ENCODE measurements around the gene STIP1. TPM values are rescaled to one million over a fixed set of nuclear protein-coding genes. Genes with fewer than 3 reads are reported as not detected.

STIP1 gene
- total and polyA plus RNA-seq, 9 of the 15 experiments (the other 6 are each of a cell fraction or from before 2014, with no cell fraction given) = 58.1 to 465 (median 346) TPM

DNA sequence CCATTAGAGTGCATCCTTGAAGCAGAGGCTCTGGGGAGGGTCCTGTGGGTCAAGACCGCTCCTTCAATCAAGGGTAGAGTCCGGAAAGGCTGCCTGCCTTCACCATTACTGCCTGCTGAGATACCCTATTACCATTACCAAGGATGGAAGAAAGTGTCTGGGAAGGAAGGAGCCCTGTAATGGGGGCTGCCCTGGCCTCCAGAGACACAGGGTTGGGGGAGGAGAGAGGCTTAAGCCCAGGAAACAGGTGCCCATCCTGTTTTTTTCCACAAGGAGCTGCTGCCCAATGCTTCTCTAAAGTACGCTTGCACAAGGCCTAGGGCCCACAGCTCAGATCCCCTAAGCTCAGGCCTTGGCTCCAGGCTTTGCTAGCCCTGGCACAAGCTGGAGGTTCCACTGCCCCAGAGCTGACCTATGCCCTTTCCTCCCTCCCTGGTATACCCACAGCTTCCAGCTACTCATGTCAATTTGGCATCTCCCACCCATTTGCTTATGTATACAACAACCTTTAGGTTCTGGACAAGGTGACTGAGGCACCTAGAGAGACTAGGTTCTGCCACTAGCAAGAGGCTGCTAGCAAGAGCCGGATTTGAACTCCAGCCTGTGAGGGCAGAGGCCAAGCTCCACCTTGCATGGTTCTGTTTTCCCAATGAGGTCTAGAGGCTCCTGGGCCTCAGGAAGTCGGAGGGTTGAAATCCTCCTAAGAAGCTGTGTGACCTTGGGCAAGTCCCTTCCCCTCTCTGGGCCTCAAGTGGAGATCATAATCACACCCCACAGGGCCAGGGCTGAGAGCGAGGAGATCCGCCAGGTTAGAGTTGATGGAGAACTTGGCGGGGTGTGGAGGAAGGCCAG lies 63.8 kb downstream of the STIP1 start (continued):
- TF ChIP-seq, protein P1, sequence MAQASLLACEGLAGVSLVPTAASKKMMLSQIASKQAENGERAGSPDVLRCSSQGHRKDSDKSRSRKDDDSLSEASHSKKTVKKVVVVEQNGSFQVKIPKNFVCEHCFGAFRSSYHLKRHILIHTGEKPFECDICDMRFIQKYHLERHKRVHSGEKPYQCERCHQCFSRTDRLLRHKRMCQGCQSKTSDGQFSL (CRISPR knock-in tag; IDR thresholded peaks at IDR 0.05) = 0 out of 2 replicates have a peak, but pooled peaks have one; percentile 4
- TF ChIP-seq, protein P1 (tag; IDR thresholded peaks at IDR 0.05) = no peak
- no peak for TF ChIP-seq ZNF174 (CRISPR knock-in tag; IDR thresholded peaks at IDR 0.05)
- TF ChIP-seq ARNT (IDR thresholded peaks at IDR 0.05) = 0 out of 4 replicates have a peak, but pooled peaks of 1 of the 2 experiments have one; percentile 44
- TF ChIP-seq ZNF316 (IDR thresholded peaks at IDR 0.05) = no peak
- TF ChIP-seq, protein P2, sequence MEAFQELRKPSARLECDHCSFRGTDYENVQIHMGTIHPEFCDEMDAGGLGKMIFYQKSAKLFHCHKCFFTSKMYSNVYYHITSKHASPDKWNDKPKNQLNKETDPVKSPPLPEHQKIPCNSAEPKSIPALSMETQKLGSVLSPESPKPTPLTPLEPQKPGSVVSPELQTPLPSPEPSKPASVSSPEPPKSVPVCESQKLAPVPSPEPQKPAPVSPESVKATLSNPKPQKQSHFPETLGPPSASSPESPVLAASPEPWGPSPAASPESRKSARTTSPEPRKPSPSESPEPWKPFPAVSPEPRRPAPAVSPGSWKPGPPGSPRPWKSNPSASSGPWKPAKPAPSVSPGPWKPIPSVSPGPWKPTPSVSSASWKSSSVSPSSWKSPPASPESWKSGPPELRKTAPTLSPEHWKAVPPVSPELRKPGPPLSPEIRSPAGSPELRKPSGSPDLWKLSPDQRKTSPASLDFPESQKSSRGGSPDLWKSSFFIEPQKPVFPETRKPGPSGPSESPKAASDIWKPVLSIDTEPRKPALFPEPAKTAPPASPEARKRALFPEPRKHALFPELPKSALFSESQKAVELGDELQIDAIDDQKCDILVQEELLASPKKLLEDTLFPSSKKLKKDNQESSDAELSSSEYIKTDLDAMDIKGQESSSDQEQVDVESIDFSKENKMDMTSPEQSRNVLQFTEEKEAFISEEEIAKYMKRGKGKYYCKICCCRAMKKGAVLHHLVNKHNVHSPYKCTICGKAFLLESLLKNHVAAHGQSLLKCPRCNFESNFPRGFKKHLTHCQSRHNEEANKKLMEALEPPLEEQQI (IDR thresholded peaks at IDR 0.05) = no peak
- TF ChIP-seq TFAM (CRISPR knock-in tag; conservative IDR thresholded peaks at IDR 0.05) = no peak
- TF ChIP-seq DPF2 (IDR thresholded peaks at IDR 0.05) = peak; percentile 13; the same call in 1 of the 2 replicates
- TF ChIP-seq, protein P3, sequence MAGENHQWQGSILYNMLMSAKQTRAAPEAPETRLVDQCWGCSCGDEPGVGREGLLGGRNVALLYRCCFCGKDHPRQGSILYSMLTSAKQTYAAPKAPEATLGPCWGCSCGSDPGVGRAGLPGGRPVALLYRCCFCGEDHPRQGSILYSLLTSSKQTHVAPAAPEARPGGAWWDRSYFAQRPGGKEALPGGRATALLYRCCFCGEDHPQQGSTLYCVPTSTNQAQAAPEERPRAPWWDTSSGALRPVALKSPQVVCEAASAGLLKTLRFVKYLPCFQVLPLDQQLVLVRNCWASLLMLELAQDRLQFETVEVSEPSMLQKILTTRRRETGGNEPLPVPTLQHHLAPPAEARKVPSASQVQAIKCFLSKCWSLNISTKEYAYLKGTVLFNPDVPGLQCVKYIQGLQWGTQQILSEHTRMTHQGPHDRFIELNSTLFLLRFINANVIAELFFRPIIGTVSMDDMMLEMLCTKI (IDR thresholded peaks at IDR 0.05; ENCODE audit: partially characterized antibody) = no peak
